Fibroblast of mammary gland (primary cell): ENCODE measurements around the gene MRO.

Experiments used
- DNase-seq: peaks from one replicate; pipeline ENCODE4 v3.0.0-alpha.2; 2010; ENCODE audit warnings: low read depth
- H3K4me3 ChIP-seq: 2 replicates; pipeline ENCODE4 v1.5.1; 2011; ENCODE audit warnings: low read depth, mild to moderate bottlenecking, low read length, moderate library complexity; ENCODE audit not compliant: control insufficient read depth
- CTCF ChIP-seq: conservative IDR thresholded peaks from 2 replicates; pipeline ENCODE4 v1.5.1; 2011; ENCODE audit warnings: low read depth, low read length, inconsistent platforms; ENCODE audit not compliant: control insufficient read depth, insufficient read depth

MRO gene

GRCh38 chr18:50796495-50796894, 23.3 kb downstream of the MRO start:
- TF ChIP-seq CTCF: no peak
- no peak for DNase-seq
- H3K4me3 ChIP-seq: no peak overlapping the region

- no peak for TF ChIP-seq CTCF
- no peak overlapping the region for H3K4me3 ChIP-seq
Measured at GRCh38 chr18:50793641-50794565, 25.9 kb downstream of the MRO start.

GRCh38 chr18:50792885-50793284, 26.9 kb downstream of the MRO start:
- H3K4me3 ChIP-seq: no peak overlapping the region
- no peak for TF ChIP-seq CTCF
- DNase-seq: no peak

More at GRCh38 chr18:50793641-50794565, 25.9 kb downstream of the MRO start:
- DNase-seq: no peak

- DNase-seq: no peak
- H3K4me3 ChIP-seq: no peak overlapping the region
- no peak for TF ChIP-seq CTCF
Measured at GRCh38 chr18:50791599-50792438, 28.0 kb downstream of the MRO start.

DNA sequence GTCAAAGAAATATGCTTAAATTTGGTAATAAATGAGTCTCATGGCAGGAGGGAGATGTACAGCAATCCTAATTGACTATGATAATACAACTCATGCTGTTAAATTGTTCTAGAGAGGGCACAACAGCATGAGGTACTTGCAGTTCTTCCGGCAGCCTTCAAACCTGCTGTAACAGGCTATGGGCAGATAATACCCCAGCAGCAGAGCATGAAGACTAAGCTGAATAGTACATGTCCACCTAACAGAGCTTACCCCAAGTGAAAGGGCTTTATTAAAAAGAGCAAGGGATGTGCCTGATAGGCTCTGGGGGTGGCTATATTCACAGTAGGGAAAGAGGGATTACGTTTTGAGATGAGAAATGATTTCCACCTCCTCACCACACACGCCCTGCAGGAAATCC, 28.9 kb downstream of the MRO start:
- no peak for DNase-seq
- no peak overlapping the region for H3K4me3 ChIP-seq
- no peak for TF ChIP-seq CTCF

DNA sequence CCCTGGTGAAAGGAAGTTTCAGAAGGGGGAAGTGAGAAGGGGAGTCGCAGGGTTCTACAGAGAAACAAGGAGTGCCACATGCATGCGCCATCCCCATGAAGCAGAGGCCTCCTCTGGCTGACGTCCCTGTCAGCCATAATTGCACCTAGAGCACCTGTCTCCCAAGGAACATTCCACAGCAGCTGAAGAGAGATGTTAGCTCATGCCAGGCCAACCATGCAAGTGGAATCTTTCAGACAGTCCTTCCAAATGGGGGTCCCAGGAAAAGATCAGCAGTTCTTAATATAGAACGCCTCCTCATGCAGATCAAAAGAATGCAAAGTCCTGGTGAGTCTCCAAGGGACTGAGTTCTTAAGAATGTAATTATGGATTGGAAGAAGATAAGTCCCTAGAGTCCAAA, 29.6 kb downstream of the MRO start:
- H3K4me3 ChIP-seq: no peak overlapping the region
- DNase-seq: no peak
- no peak for TF ChIP-seq CTCF
